HEK293T (cell line): ENCODE measurements around the gene OR2B6.
"Not testable (repeated sequence)": the region's sequence is repeated elsewhere in the genome, so short reads cannot be mapped to it uniquely, and the experiment has no call there.

Experiments
- BHLHE40 ChIP-seq: fragments of 450-650 bp; IDR thresholded peaks from 2 replicates; pipeline ENCODE4 v1.6.1; 2016; ENCODE audit warnings: mild to moderate bottlenecking, moderate library complexity, borderline replicate concordance
- FOXA1 ChIP-seq: fragments of 450-650 bp; IDR thresholded peaks from 2 replicates; pipeline ENCODE4 v1.6.1; 2016; ENCODE audit warnings: mild to moderate bottlenecking
- LEF1 ChIP-seq: fragments of 450-650 bp; IDR thresholded peaks from 2 replicates; pipeline ENCODE4 v1.6.1; 2017; ENCODE audit warnings: mild to moderate bottlenecking, borderline replicate concordance
- NFRKB ChIP-seq: fragments of 450-650 bp; IDR thresholded peaks from 2 replicates; pipeline ENCODE4 v1.6.1; 2016; ENCODE audit warnings: mild to moderate bottlenecking, moderate library complexity

GRCh38 chr6:27929930-27930329 is 27.1 kb upstream of the OR2B6 start:
- TF ChIP-seq NFRKB, LEF1, BHLHE40, FOXA1: not testable (repeated sequence)
